HG03097 (cell line): Measurements from ENCODE around the gene RNF217.

Experiments used
- ATAC-seq: cut with Tn5 transposase; IDR thresholded peaks from one replicate; pipeline ENCODE4 v1.9.1; 2021; ENCODE audit not compliant: unreplicated experiment, low FRiP score

RNF217 gene

GRCh38 chr6:125086716-125087115, 124.5 kb downstream of the RNF217 start:
- no peak for ATAC-seq

GRCh38 chr6:125088963-125089362, 126.7 kb downstream of the RNF217 start:
- ATAC-seq, result no peak

- no peak for ATAC-seq
Observed at GRCh38 chr6:125094563-125094962, 132.3 kb downstream of the RNF217 start.

GRCh38 chr6:125095580-125096301, 133.5 kb downstream of the RNF217 start:
- no peak for ATAC-seq

- ATAC-seq, result no peak
Observed at GRCh38 chr6:125097186-125097585, 134.9 kb downstream of the RNF217 start.

- no peak for ATAC-seq
Observed at GRCh38 chr6:125098253-125098652, 136.0 kb downstream of the RNF217 start.

GRCh38 chr6:125099211-125100073, 137.2 kb downstream of the RNF217 start:
- peak; percentile 90 for ATAC-seq

- no peak for ATAC-seq
Observed at GRCh38 chr6:125100074-125100652, 137.9 kb downstream of the RNF217 start.

- no peak for ATAC-seq
Observed at GRCh38 chr6:125101128-125101527, 138.9 kb downstream of the RNF217 start.

- no peak for ATAC-seq
Observed at GRCh38 chr6:125101631-125102030, 139.4 kb downstream of the RNF217 start.

GRCh38 chr6:125102411-125102810, 140.2 kb downstream of the RNF217 start:
- no peak for ATAC-seq

- no peak for ATAC-seq
Observed at GRCh38 chr6:125102891-125103290, 140.7 kb downstream of the RNF217 start.

- ATAC-seq, result no peak
Observed at GRCh38 chr6:125104425-125104824, 142.2 kb downstream of the RNF217 start.

- ATAC-seq, result no peak
Observed at GRCh38 chr6:125107048-125107447, 144.8 kb downstream of the RNF217 start.

- ATAC-seq, result no peak
Observed at GRCh38 chr6:125107896-125108295, 145.7 kb downstream of the RNF217 start.

- ATAC-seq, result no peak
Observed at GRCh38 chr6:125110056-125110455, 147.8 kb downstream of the RNF217 start.

GRCh38 chr6:125111219-125111983, 149.2 kb downstream of the RNF217 start:
- no peak for ATAC-seq

- ATAC-seq, result no peak
Observed at GRCh38 chr6:125112934-125113333, 150.7 kb downstream of the RNF217 start.

- no peak for ATAC-seq
Observed at GRCh38 chr6:125114248-125114858, 152.1 kb downstream of the RNF217 start.

GRCh38 chr6:125116170-125116569, 153.9 kb downstream of the RNF217 start:
- no peak for ATAC-seq
